Gastroesophageal sphincter (tissue), 4 donors: ENCODE measurements around the gene NFASC. TPM values are rescaled to one million over a fixed set of nuclear protein-coding genes. Genes with fewer than 3 reads are reported as not detected.

ENCODE experiments used
- ATAC-seq: fragments of 150-250 bp; one replicate; pipeline ENCODE4 v1.9.1; 2016; ENCODE audit warnings: mild to moderate bottlenecking, moderate library complexity
- H3K27ac ChIP-seq, 4 donors: fragments of 200-600 bp; sonication (generic) in 3 of 4; 1 replicate in 3 of 4; 2 replicates in 1 of 4; pipeline ENCODE4 v1.5.1; 2016 to 2019
- H3K27me3 ChIP-seq: fragments of 200-600 bp; sonication (generic); one replicate; pipeline ENCODE4 v1.5.1; 2019
- H3K36me3 ChIP-seq, 2 donors: fragments of 200-600 bp; sonication (generic); one replicate each; pipeline ENCODE4 v1.5.1; 2019; ENCODE audit warnings: control low read depth in 1 of 2
- H3K4me1 ChIP-seq, 3 donors: fragments of 200-600 bp; sonication (generic); 1 replicate in 2 of 3; 2 replicates in 1 of 3; pipeline ENCODE4 v1.5.1; 2016 to 2019; ENCODE audit warnings: control low read depth in 2 of 3
- H3K4me3 ChIP-seq, 2 donors: fragments of 200-600 bp; sonication (generic); one replicate each; pipeline ENCODE4 v1.5.1; 2019; ENCODE audit warnings: mild to moderate bottlenecking in 1 of 2, moderate library complexity in 1 of 2
- H3K9me3 ChIP-seq, 3 donors: fragments of 200-600 bp; sonication (generic); one replicate each; pipeline ENCODE4 v1.5.1; 2017 to 2019; ENCODE audit warnings: control low read depth in 2 of 3
- EP300 ChIP-seq: sonication (generic); formaldehyde crosslinking; IDR thresholded peaks from one replicate; pipeline ENCODE4 v1.6.1; 2017; ENCODE audit warnings: antibody characterized with exemption, mild to moderate bottlenecking
- POLR2A ChIP-seq, 2 donors: fragments of 450-650 bp; IDR thresholded peaks; one replicate each; pipeline ENCODE4 v1.6.1; 2017; ENCODE audit warnings: antibody characterized with exemption in 2 of 2, mild to moderate bottlenecking in 2 of 2, moderate library complexity in 1 of 2
- POLR2AphosphoS5 ChIP-seq: sonication (generic); formaldehyde crosslinking; IDR thresholded peaks from one replicate; pipeline ENCODE4 v1.6.1; 2017; ENCODE audit warnings: antibody characterized with exemption
- WGBS, 2 donors: methylation state at CpG; one replicate each; pipeline ENCODE4 v1.1.5; 2018; ENCODE audit warnings: low coverage in 1 of 2; 5-methylcytosine and 5-hydroxymethylcytosine counted together
- total RNA-seq, 4 donors: library from RNA; depleted of rRNA; stranded (reverse); fragments of >200 nt; gene quantifications; one replicate each; pipeline ENCODE4 v1.1.0, GENCODE V29; 2016
- TF ChIP-seq, protein P1 (sequence below), 4 experiments: fragments of 200-600 bp in 2 of 4; fragments of 450-650 bp in 2 of 4; sonication (generic) in 1 of 4; IDR thresholded peaks; one replicate each; pipeline ENCODE4 v1.5.1; 2017 to 2019; ENCODE audit warnings: antibody characterized with exemption in 4 of 4, mild to moderate bottlenecking in 2 of 4, moderate library complexity in 2 of 4

The NFASC gene
- total RNA-seq, 4 donors from 2014 or later: 39.0 to 121 (median 54.5) TPM

DNA sequence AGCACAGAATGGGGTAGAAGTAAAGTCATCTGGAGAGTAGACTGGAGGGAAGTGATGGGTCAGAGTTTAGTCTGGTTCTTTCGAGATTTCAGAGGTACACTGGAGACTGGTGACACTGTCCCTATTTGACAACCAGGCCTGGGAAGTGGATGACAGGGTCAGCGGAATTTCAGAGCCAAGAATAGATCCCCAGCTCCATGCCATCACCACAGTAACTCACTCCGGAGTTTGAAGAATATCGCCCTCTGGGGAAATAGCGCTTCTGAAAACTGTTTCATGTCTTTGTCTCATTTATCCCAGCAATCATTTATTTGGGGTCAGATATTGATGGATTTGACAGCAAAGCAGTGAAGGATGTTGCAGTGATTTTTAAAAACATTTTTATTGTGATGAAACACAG, 7.6 kb upstream of the NFASC start:
- Histone ChIP-seq H3K27ac (no peak overlapping the region), H3K36me3 (no peaks in the 10 kb centered on the region), H3K9me3 (no peaks in the 10 kb centered on the region), H3K27me3 (no peaks in the 10 kb centered on the region), H3K4me3 (no peak overlapping the region), H3K4me1 (peaks cover 0 to 31% (median 7%) of the 10 kb centered on the region in 3 donors)
- TF ChIP-seq, protein P1, sequence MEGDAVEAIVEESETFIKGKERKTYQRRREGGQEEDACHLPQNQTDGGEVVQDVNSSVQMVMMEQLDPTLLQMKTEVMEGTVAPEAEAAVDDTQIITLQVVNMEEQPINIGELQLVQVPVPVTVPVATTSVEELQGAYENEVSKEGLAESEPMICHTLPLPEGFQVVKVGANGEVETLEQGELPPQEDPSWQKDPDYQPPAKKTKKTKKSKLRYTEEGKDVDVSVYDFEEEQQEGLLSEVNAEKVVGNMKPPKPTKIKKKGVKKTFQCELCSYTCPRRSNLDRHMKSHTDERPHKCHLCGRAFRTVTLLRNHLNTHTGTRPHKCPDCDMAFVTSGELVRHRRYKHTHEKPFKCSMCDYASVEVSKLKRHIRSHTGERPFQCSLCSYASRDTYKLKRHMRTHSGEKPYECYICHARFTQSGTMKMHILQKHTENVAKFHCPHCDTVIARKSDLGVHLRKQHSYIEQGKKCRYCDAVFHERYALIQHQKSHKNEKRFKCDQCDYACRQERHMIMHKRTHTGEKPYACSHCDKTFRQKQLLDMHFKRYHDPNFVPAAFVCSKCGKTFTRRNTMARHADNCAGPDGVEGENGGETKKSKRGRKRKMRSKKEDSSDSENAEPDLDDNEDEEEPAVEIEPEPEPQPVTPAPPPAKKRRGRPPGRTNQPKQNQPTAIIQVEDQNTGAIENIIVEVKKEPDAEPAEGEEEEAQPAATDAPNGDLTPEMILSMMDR (IDR thresholded peaks at IDR 0.05): no peak
- TF ChIP-seq EP300 (no peak), POLR2A (IDR thresholded peaks at IDR 0.05) (no peak), POLR2AphosphoS5 (no peak)
- ATAC-seq: no peak
- 75 to 78% methylated on average over 3 to 5 of the region's 5 CpGs for whole genome bisulfite sequencing, 2 donors

DNA sequence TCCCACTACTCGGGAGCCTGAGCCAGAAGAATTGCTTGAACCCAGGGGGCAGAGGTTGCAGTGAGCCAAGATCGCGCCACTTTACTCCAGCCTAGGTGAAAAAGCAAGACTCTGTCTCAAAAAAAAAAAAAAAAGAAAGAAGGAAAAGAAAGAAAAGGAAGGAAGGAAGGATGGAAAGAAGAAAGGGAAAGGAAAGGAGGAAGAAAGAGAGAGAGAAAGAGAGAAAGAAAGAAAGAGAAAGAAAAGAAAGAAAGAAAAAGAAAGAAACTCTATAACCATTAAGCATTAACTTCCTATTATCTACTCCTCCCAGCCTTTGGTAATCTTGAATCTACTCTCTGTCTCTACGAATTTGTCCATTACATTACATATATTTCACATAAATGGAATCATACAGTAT, 6.9 kb upstream of the NFASC start:
- Histone ChIP-seq H3K4me1 (peaks cover 0 to 31% (median 14%) of the 10 kb centered on the region in 3 donors), H3K27me3 (no peaks in the 10 kb centered on the region), H3K36me3 (no peaks in the 10 kb centered on the region), H3K4me3 (no peak overlapping the region), H3K27ac (no peak overlapping the region), H3K9me3 (no peaks in the 10 kb centered on the region)
- TF ChIP-seq, protein P1 (IDR thresholded peaks at IDR 0.05): no peak
- TF ChIP-seq POLR2A (IDR thresholded peaks at IDR 0.05): no peak
- TF ChIP-seq EP300: no peak
- no peak for TF ChIP-seq POLR2AphosphoS5
- 76 to 93% methylated on average over 3 of the region's 4 CpGs for WGBS, 2 donors
- ATAC-seq: no peak

GRCh38 chr1:204866051-204866596, 4.5 kb upstream of the NFASC start:
- H3K4me3 ChIP-seq: no peak overlapping the region
- ATAC-seq: no peak
- WGBS, 2 donors: 44% methylated on average over 2 of the region's 5 CpGs; no CpG with 5 or more reads in 1 of the 2 donors
- TF ChIP-seq POLR2AphosphoS5 (no peak), POLR2A (IDR thresholded peaks at IDR 0.05) (no peak), EP300 (no peak)
- TF ChIP-seq, protein P1 (IDR thresholded peaks at IDR 0.05): no peak
- no peaks in the 10 kb centered on the region for H3K9me3 ChIP-seq
- no peaks in the 10 kb centered on the region for H3K27me3 ChIP-seq
- H3K27ac ChIP-seq: peak overlapping the region in 3 of 4 donors; percentile 7 to 46 (median 19)
- H3K36me3 ChIP-seq: no peaks in the 10 kb centered on the region
- H3K4me1 ChIP-seq: peaks cover 0 to 48% (median 24%) of the 10 kb centered on the region in 3 donors

DNA sequence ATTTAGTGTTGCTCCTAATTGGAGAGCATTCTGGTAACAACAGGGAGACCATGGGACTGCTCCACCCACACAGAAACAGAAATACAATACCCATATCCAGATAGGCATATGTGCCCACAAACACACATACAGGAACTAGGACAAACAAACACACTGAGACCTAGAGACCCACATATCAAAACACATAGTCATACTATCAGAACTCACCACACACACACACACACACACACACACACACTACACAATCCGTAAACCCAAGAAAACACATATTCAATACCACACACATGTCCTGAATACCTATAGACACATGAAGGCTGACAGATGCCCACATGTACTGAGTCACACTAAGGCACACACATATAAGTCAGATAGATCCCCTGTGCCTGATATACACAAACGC, 3.5 kb upstream of the NFASC start:
- Histone ChIP-seq H3K4me3 (no peak overlapping the region), H3K4me1 (peaks cover 0 to 59% (median 35%) of the 10 kb centered on the region in 3 donors), H3K27ac (peak overlapping the region in 1 of 4 donors; percentile 57), H3K9me3 (no peaks in the 10 kb centered on the region), H3K27me3 (no peaks in the 10 kb centered on the region), H3K36me3 (no peaks in the 10 kb centered on the region)
- no peak for ATAC-seq
- TF ChIP-seq, protein P1 (IDR thresholded peaks at IDR 0.05): no peak
- TF ChIP-seq POLR2A (IDR thresholded peaks at IDR 0.05): no peak
- TF ChIP-seq EP300: no peak
- TF ChIP-seq POLR2AphosphoS5: no peak
- WGBS, 2 donors: 69% methylated on average over 2 of the region's 2 CpGs; no CpG with 5 or more reads in 1 of the 2 donors

DNA sequence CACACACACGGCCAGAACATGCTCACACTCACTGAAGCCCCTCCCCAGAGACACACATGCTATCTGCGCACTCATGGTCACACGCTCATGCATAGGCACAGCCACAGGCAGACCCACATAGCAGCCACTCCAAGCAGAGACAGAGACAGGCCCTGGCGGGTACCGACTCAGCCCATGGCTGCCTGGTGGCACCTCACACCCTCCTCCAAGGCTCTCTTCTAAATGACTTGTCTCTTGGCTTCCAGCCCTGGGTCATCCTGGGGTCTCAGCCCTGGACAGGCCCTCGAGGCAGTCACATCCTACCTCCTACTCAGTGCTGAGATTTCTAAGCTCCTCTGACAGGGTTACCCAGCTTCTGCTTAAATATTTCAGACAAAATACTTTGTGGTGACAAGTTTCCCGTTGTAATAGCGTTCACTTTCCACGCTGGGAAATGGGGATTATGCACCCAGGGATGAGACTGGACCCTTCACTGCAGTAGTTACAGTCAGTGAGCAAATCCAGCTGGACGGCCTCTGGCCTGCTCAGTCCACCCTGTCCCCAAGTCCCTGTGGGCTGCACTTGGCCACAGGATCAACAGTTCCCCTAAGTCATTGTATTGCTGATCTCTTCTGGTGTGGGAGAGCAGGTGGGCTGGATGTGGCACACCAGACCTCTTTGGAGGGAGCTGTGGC, 2.9 kb upstream of the NFASC start:
- no peaks in the 10 kb centered on the region for H3K27me3 ChIP-seq
- ATAC-seq: no peak
- H3K36me3 ChIP-seq: no peaks in the 10 kb centered on the region
- TF ChIP-seq, protein P1 (IDR thresholded peaks at IDR 0.05): no peak
- TF ChIP-seq POLR2AphosphoS5 (no peak), POLR2A (IDR thresholded peaks at IDR 0.05) (no peak), EP300 (no peak)
- WGBS, 2 donors: 78% methylated on average over 4 of the region's 10 CpGs; no CpG with 5 or more reads in 1 of the 2 donors
- peak overlapping the region in 3 of 4 donors; percentile 11 to 57 (median 12) for H3K27ac ChIP-seq
- H3K9me3 ChIP-seq: no peaks in the 10 kb centered on the region
- no peak overlapping the region for H3K4me3 ChIP-seq
- peaks cover 0 to 65% (median 41%) of the 10 kb centered on the region in 3 donors for H3K4me1 ChIP-seq
